BE2C (cell line): ENCODE measurements around the gene STUB1.

Experiments used
- DNase-seq: peaks from one replicate; pipeline ENCODE4 v3.0.0-alpha.2; 2020
- H3K27me3 ChIP-seq: fragments of 250-450 bp; sonication (Bioruptor Pico); 2 replicates; pipeline ENCODE4 v1.5.1; 2020; ENCODE audit warnings: mild to moderate bottlenecking
- H3K36me3 ChIP-seq: fragments of 250-450 bp; sonication (Bioruptor Pico); 2 replicates; pipeline ENCODE4 v1.5.1; 2020; ENCODE audit warnings: mild to moderate bottlenecking
- H3K4me1 ChIP-seq: fragments of 250-450 bp; sonication (Bioruptor Pico); 2 replicates; pipeline ENCODE4 v1.5.1; 2020
- H3K4me3 ChIP-seq: 2 replicates; pipeline ENCODE4 v1.5.1; 2011; ENCODE audit warnings: low read depth, low read length
- H3K9me3 ChIP-seq: fragments of 250-450 bp; sonication (Bioruptor Pico); 2 replicates; pipeline ENCODE4 v1.5.1; 2020
- TF ChIP-seq, protein P1 (sequence below): IDR thresholded peaks from 2 replicates; pipeline ENCODE4 v1.5.1; 2012; ENCODE audit warnings: mild to moderate bottlenecking, low read depth, low read length

The STUB1 gene

GRCh38 chr16:714558-715476, 34.6 kb downstream of the STUB1 start, which contains the start of gene METRN:
METRN (plus strand) TSS chr16:715118; CDS start chr16:715290, 172 bp downstream.
- peak; percentile 96 for DNase-seq
- Histone ChIP-seq H3K36me3 (peaks cover 5% of the 10 kb centered on the region), H3K27me3 (no peaks in the 10 kb centered on the region), H3K4me3 (peak within 1 kb of the TSS; percentile 61), H3K4me1 (peaks cover 36% of the 10 kb centered on the region), H3K9me3 (no peaks in the 10 kb centered on the region)
- TF ChIP-seq, protein P1, sequence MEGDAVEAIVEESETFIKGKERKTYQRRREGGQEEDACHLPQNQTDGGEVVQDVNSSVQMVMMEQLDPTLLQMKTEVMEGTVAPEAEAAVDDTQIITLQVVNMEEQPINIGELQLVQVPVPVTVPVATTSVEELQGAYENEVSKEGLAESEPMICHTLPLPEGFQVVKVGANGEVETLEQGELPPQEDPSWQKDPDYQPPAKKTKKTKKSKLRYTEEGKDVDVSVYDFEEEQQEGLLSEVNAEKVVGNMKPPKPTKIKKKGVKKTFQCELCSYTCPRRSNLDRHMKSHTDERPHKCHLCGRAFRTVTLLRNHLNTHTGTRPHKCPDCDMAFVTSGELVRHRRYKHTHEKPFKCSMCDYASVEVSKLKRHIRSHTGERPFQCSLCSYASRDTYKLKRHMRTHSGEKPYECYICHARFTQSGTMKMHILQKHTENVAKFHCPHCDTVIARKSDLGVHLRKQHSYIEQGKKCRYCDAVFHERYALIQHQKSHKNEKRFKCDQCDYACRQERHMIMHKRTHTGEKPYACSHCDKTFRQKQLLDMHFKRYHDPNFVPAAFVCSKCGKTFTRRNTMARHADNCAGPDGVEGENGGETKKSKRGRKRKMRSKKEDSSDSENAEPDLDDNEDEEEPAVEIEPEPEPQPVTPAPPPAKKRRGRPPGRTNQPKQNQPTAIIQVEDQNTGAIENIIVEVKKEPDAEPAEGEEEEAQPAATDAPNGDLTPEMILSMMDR = no peak

DNA sequence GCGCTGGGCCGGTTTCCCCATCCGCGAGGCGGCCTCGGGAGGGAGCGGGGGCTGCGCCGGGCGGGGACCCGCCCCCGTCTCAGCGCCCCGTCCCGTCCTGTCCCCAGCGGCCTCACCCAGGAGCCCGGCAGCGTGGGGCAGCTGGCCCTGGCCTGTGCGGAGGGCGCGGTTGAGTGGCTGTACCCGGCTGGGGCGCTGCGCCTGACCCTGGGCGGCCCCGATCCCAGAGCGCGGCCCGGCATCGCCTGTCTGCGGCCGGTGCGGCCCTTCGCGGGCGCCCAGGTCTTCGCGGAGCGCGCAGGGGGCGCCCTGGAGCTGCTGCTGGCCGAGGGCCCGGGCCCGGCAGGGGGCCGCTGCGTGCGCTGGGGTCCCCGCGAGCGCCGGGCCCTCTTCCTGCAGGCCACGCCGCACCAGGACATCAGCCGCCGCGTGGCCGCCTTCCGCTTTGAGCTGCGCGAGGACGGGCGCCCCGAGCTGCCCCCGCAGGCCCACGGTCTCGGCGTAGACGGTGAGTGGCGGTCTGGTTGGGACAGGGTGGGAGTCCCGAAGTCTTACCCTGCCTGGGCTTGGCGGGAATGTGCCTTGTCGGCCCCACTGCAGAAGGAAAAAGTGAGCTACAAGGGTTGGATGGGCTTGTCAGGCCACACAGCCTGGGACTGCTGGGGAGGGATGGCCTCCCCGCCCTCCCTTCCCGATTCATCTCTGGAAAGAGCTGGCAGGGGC, 35.4 kb downstream of the STUB1 start:
- DNase-seq = peak; percentile 79
- TF ChIP-seq, protein P1 = peak; percentile 22; the same call in 1 of the 2 replicates
- Histone ChIP-seq H3K27me3 (no peaks in the 10 kb centered on the region), H3K4me3 (peak overlapping the region; percentile 61), H3K36me3 (peaks cover 5% of the 10 kb centered on the region), H3K9me3 (no peaks in the 10 kb centered on the region), H3K4me1 (peaks cover 27% of the 10 kb centered on the region)

- Histone ChIP-seq H3K4me3 (peak overlapping the region; percentile 60), H3K4me1 (peaks cover 22% of the 10 kb centered on the region)
Measured at GRCh38 chr16:716200-716568, 36.0 kb downstream of the STUB1 start.

DNA sequence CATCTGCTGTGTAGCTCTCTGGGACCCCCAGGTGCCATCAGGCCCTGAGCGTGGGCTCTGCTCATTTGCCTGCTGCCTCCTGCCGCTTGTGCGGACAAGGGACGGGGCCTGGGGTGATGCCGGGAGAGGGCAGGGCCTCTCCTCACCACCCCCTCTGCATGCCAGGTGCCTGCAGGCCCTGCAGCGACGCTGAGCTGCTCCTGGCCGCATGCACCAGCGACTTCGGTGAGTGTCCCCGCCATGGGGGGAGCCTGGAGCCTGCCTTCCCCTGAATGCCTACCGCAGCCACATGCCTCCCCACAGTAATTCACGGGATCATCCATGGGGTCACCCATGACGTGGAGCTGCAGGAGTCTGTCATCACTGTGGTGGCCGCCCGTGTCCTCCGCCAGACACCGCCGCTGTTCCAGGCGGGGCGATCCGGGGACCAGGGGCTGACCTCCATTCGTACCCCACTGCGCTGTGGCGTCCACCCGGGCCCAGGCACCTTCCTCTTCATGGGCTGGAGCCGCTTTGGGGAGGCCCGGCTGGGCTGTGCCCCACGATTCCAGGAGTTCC, 36.6 kb downstream of the STUB1 start:
- TF ChIP-seq, protein P1 = no peak
- H3K27me3 ChIP-seq = no peaks in the 10 kb centered on the region
- H3K9me3 ChIP-seq = no peaks in the 10 kb centered on the region
- peak overlapping the region; percentile 60 for H3K4me3 ChIP-seq
- peaks cover 21% of the 10 kb centered on the region for H3K4me1 ChIP-seq
- no peak for DNase-seq
- H3K36me3 ChIP-seq = peaks cover 9% of the 10 kb centered on the region

More at GRCh38 chr16:716200-716568, 36.0 kb downstream of the STUB1 start:
- TF ChIP-seq, protein P1 = no peak
- peak; percentile 70 for DNase-seq
- Histone ChIP-seq H3K9me3 (no peaks in the 10 kb centered on the region), H3K36me3 (peaks cover 5% of the 10 kb centered on the region), H3K27me3 (no peaks in the 10 kb centered on the region)

DNA sequence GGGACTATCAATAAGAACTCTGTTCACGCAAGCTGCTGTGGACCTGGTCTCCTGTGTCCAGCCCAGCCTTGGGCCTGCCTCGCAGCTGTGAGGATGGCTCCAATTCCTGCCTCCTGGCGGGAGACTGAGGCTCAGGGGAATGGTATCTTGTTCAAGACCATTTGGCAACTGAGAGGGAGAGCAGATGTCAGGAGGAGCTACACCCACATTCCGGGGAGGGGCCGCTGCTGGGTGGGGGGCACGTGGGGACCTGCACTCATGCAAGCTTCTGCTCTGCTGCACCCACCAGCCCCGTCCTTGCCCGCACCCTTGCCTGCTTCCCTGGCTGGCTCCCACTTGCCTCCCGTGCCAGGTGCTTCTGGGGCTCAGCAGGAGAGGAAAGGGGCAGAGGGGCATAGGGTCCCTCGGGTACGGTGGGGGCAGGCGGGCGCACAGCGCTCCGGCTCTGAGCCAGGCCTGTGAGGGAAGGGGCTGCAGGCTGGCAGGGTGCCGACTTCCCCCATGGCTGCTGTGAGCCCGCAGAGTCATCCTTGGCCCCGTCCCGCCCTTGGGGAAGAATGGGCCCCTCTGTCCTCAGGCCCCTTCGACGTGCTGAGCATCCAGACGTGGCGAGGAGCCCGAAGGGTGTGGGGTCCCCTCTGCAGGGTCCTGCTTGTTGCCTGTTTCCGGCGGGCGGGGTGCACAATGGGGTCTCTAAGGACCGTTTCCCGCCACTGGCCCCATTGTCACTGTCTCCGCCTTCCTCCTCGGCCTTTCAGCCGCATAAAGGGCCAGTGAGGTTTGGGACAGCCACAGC, 37.4 kb downstream of the STUB1 start:
- H3K36me3 ChIP-seq = peaks cover 13% of the 10 kb centered on the region
- DNase-seq = no peak
- no peaks in the 10 kb centered on the region for H3K27me3 ChIP-seq
- H3K9me3 ChIP-seq = no peaks in the 10 kb centered on the region
- no peak overlapping the region for H3K4me3 ChIP-seq
- H3K4me1 ChIP-seq = peaks cover 22% of the 10 kb centered on the region
- TF ChIP-seq, protein P1 = no peak
